PFSK-1 (cell line): Measurements from ENCODE around the gene ZDHHC14.

Experiments
- POLR2AphosphoS5 ChIP-seq: IDR thresholded peaks from 2 replicates; pipeline ENCODE4 v1.6.1; 2012; ENCODE audit warnings: low read depth, mild to moderate bottlenecking, control low read depth, low read length, moderate library complexity
- SIN3A ChIP-seq: IDR thresholded peaks from 2 replicates; pipeline ENCODE4 v1.6.1; 2012; ENCODE audit warnings: mild to moderate bottlenecking, low read length, moderate library complexity, borderline replicate concordance; ENCODE audit not compliant: insufficient read depth
- TAF1 ChIP-seq: IDR thresholded peaks from 2 replicates; pipeline ENCODE4 v1.6.1; 2012; ENCODE audit warnings: low read length, control low read depth, borderline replicate concordance; ENCODE audit not compliant: insufficient read depth
- TF ChIP-seq, protein P1 (sequence below), 2 experiments: IDR thresholded peaks; 2 replicates each; pipeline versions ENCODE4 v1.6.1 to v1.8.0; 2011 to 2012; ENCODE audit warnings: low read depth in 2 of 2, low read length in 2 of 2, control low read depth in 1 of 2, inconsistent platforms in 1 of 2, mild to moderate bottlenecking in 1 of 2, moderate library complexity in 1 of 2; ENCODE audit not compliant: insufficient read depth in 1 of 2

DNA sequence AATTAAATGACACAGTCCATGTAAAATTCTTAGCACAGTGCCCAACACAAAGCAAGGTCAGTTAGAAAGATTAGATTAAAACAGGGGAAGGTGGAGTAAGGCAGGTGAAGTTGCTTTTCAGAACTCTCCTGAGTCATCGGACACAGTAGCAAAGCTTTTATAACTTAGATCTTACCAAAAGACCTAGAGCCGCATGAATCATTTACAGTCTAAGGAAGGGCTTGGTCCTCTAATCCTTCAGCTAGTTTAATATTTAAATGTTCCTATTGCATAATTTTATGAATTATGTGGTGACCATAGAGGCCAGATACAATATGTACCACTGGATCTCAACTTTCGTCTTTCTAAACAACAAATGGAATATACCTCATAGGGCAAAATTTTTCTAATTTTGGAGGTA lies 240.0 kb downstream of the ZDHHC14 start:
- no peak for TF ChIP-seq POLR2AphosphoS5
- TF ChIP-seq, protein P1, sequence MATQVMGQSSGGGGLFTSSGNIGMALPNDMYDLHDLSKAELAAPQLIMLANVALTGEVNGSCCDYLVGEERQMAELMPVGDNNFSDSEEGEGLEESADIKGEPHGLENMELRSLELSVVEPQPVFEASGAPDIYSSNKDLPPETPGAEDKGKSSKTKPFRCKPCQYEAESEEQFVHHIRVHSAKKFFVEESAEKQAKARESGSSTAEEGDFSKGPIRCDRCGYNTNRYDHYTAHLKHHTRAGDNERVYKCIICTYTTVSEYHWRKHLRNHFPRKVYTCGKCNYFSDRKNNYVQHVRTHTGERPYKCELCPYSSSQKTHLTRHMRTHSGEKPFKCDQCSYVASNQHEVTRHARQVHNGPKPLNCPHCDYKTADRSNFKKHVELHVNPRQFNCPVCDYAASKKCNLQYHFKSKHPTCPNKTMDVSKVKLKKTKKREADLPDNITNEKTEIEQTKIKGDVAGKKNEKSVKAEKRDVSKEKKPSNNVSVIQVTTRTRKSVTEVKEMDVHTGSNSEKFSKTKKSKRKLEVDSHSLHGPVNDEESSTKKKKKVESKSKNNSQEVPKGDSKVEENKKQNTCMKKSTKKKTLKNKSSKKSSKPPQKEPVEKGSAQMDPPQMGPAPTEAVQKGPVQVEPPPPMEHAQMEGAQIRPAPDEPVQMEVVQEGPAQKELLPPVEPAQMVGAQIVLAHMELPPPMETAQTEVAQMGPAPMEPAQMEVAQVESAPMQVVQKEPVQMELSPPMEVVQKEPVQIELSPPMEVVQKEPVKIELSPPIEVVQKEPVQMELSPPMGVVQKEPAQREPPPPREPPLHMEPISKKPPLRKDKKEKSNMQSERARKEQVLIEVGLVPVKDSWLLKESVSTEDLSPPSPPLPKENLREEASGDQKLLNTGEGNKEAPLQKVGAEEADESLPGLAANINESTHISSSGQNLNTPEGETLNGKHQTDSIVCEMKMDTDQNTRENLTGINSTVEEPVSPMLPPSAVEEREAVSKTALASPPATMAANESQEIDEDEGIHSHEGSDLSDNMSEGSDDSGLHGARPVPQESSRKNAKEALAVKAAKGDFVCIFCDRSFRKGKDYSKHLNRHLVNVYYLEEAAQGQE (IDR thresholded peaks at IDR 0.05; ENCODE audit: insufficient read depth in 1 of 2, low read depth in 2 of 2, low read length in 2 of 2), result no peak
- no peak for TF ChIP-seq SIN3A
- no peak for TF ChIP-seq TAF1
